CD4-positive, alpha-beta T cell treated with Interleukin-17A for 4 hours (primary cell): Measurements from ENCODE around the gene ANKS4B.
"Not testable (repeated sequence)": the region's sequence is repeated elsewhere in the genome, so short reads cannot be mapped to it uniquely, and the experiment has no call there.

Experiments
- DNase-seq: peaks from one replicate; pipeline ENCODE4 v3.0.0-alpha.2; 2020; ENCODE audit warnings: mixed read lengths

Gene ANKS4B

GRCh38 chr16:21264571-21265036, 31.1 kb downstream of the ANKS4B start:
- DNase-seq, result no peak

GRCh38 chr16:21265104-21265837, 31.8 kb downstream of the ANKS4B start:
- no peak for DNase-seq

- no peak for DNase-seq
Observed at GRCh38 chr16:21267298-21267697, 33.8 kb downstream of the ANKS4B start.

GRCh38 chr16:21268236-21268635, 34.7 kb downstream of the ANKS4B start:
- DNase-seq, result no peak

GRCh38 chr16:21272253-21272652, 38.8 kb downstream of the ANKS4B start:
- no peak for DNase-seq

GRCh38 chr16:21272763-21273162, 39.3 kb downstream of the ANKS4B start:
- DNase-seq, result not testable (repeated sequence)

GRCh38 chr16:21274172-21274726, 40.8 kb downstream of the ANKS4B start:
- no peak for DNase-seq

- no peak for DNase-seq
Observed at GRCh38 chr16:21275529-21275928, 42.0 kb downstream of the ANKS4B start.

- DNase-seq, result no peak
Observed at GRCh38 chr16:21276090-21276489, 42.6 kb downstream of the ANKS4B start.

- DNase-seq, result no peak
Observed at GRCh38 chr16:21277045-21277926, 43.8 kb downstream of the ANKS4B start.

GRCh38 chr16:21277927-21278706, 44.6 kb downstream of the ANKS4B start, which contains the start of gene CRYM:
Gene CRYM, minus strand, starts transcription at chr16:21278290. Its CDS starts 39 bp downstream, at chr16:21278251.
- DNase-seq, result peak; percentile 26

GRCh38 chr16:21279501-21279900, 46.0 kb downstream of the ANKS4B start:
- DNase-seq, result no peak

- DNase-seq, result no peak
Observed at GRCh38 chr16:21281698-21282389, 48.3 kb downstream of the ANKS4B start.

GRCh38 chr16:21283521-21284289, 50.2 kb downstream of the ANKS4B start:
- no peak for DNase-seq

- no peak for DNase-seq
Observed at GRCh38 chr16:21284414-21284813, 50.9 kb downstream of the ANKS4B start.

GRCh38 chr16:21285314-21285713, 51.8 kb downstream of the ANKS4B start:
- no peak for DNase-seq

GRCh38 chr16:21289789-21290188, 56.3 kb downstream of the ANKS4B start:
- DNase-seq, result not testable (repeated sequence)

GRCh38 chr16:21300309-21301167, 67.0 kb downstream of the ANKS4B start:
- peak; percentile 50 for DNase-seq

GRCh38 chr16:21301168-21301894, 67.8 kb downstream of the ANKS4B start:
- peak; percentile 50 for DNase-seq
